Heart left ventricle (tissue), 13 donors: Measurements from ENCODE around the gene MSANTD1.

ENCODE experiments used
- CTCF ChIP-seq, 12 donors: fragments of 200-600 bp; sonication (generic) in 4 of 12; IDR thresholded peaks; one replicate each; pipeline versions ENCODE4 v1.5.0 to v1.8.0; 2018 to 2022; ENCODE audit warnings: antibody characterized with exemption in 12 of 12, mild to moderate bottlenecking in 5 of 12
- POLR2A ChIP-seq, 2 donors: fragments of 450-650 bp; IDR thresholded peaks; one replicate each; pipeline ENCODE4 v1.6.1; 2017; ENCODE audit warnings: antibody characterized with exemption in 2 of 2, mild to moderate bottlenecking in 2 of 2, moderate library complexity in 2 of 2
- donor health status: ischemic (EF 13 %, LVEDD 7.1; RV severe dilation, severe dysfunction).
- donor health status: DM: no; HTN: yes; CAD: no.
- donor health status: DM: no; HTN: no; CAD: no.
- donor health status: ischemic (EF 25% LVEDD 6.9; RV normal size, moderate dysfunction).
- donor health status: ischemic (EF 25% LVEDD 5.7; RV mildly dilated, moderate dysfunction).
- donor health status: ischemic (EF 35%, LVEDD 5.7; RV mildly dilated, moderate dysfunction).
- donor health status: nonischemic (EF 11% LVEDD 7.7; RV severe dilation, severe dysfunction).
- donor health status: DM: yes; HTN: yes; CAD: no.
- donor health status: PGD.
- donor health status: ischemic (EF 29% LVEDD 5.4; RV normal size, mild dysfunction).
- donor health status: nonischemic (EF 23%, LVEDD 6.1; RV moderate dilation, normal function).

GRCh38 chr4:3303923-3304710, 55.2 kb downstream of the MSANTD1 start:
- TF ChIP-seq CTCF (IDR thresholded peaks at IDR 0.05) (no peak), POLR2A (IDR thresholded peaks at IDR 0.05) (no peak)
